ENCODE measurements around the gene NEDD4. TPM values are rescaled to one million over a fixed set of nuclear protein-coding genes. Genes with fewer than 3 reads are reported as not detected.
"Not testable (repeated sequence)": the region's sequence is repeated elsewhere in the genome, so short reads cannot be mapped to it uniquely, and the experiment has no call there.

The NEDD4 gene
- polyA plus RNA-seq, 1 donor from 2014 or later: 1.6 TPM

DNA sequence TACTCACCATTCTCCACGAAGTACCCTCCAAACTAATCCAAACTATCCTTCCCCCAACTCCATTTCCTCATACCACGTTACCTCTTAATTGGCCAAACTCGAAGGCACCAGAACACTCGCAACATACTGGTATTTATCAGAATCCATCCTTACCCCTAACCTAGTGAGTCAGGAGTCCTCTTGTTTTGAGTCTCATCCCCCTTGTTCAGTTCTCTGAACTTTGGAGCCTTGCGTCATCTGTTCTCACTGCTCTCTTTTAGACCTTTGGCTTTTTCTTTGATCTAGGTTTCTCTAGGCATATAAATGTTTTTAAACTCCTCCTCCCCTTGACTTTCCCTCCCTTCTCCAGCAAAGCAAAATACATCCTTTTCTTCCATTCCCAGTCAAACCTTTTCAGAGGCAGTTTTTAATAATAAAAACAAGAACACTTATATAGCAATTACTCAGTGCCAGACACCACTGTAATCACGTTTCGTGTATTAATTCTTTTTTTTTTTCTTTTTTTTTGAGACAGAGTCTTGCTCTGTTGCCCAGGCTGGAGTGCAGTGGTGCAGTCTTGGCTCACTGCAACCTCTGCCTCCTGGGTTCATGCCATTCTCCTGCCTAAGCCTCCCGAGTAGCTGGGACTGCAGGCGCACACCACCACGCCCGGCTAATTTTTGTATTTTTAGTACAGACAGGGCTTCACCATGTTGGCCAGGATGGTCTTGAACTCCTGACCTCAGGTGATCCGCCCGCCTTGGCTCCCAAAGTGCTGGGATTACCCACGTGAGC, 40.7 kb downstream of the NEDD4 start:
- not testable (repeated sequence) for H2AFZ ChIP-seq (ENCODE audit: low read depth, low read length); H3K27me3 ChIP-seq (ENCODE audit: insufficient read depth, low read depth, low read length); H3K79me2 ChIP-seq (replicated peaks; ENCODE audit: insufficient read depth, low read length); H3K36me3 ChIP-seq (ENCODE audit: insufficient read depth, low read length); H3K9me2 ChIP-seq (ENCODE audit: insufficient read depth, low read length); H3K4me2 ChIP-seq (ENCODE audit: low read length); H3F3A ChIP-seq (ENCODE audit: insufficient read depth, low read length, poor library complexity, severe bottlenecking); H3K9me3 ChIP-seq (ENCODE audit: low read length); H3K27ac ChIP-seq (ENCODE audit: low read length); H4K20me1 ChIP-seq (ENCODE audit: insufficient read depth); H3K9ac ChIP-seq (ENCODE audit: low read length); H3K4me3 ChIP-seq (ENCODE audit: low read length)

DNA sequence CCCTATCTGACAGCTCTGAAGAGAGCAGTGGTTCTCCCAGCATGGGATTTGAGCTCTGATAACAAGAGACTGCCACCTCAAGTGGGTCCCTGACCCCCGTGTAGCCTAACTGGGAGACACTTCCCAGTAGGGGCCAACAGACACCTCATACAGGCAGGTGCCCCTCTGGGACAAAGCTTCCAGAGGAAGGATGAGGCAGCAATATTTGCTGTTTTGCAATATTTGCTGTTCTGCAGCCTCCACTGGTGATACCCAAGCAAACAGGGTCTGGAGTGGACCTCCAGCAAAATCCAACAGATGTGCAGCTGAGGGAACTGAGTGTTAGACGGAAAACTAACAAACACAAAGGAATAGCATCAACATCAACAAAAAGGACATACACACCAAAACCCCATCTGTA, 48.8 kb downstream of the NEDD4 start:
- H3K9me3 ChIP-seq (ENCODE audit: low read length); H3K36me3 ChIP-seq (ENCODE audit: insufficient read depth, low read length); H3K9ac ChIP-seq (ENCODE audit: low read length): not testable (repeated sequence)

DNA sequence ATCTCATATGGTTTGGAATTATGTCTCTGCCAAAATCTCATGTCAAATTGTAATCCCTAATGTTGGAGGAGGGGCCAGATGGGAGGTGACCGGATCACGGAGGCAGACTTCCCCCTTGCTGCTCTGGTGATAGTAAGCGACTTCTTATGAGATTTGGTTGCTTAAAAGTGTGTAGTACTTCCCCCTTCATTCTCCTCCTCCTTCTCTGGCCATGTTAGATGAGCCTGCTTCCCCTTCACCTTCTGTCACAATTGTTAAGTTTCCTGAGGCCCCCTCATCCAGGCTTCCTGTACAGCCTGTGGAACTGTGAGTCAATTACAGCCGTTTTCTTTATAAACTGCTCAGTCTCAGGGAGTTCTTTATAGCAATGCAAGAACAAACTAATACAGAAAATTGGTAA, 51.1 kb downstream of the NEDD4 start:
- Histone ChIP-seq H3K27me3 (ENCODE audit: insufficient read depth, low read depth, low read length) (no peaks in the 10 kb centered on the region), H3K27ac (ENCODE audit: low read length) (no peak overlapping the region), H2AFZ (ENCODE audit: low read depth, low read length) (no peak overlapping the region), H3K36me3 (ENCODE audit: insufficient read depth, low read length) (no peaks in the 10 kb centered on the region), H3K4me2 (ENCODE audit: low read length) (no peak overlapping the region), H4K20me1 (ENCODE audit: insufficient read depth) (no peaks in the 10 kb centered on the region), H3K79me2 (replicated peaks; ENCODE audit: insufficient read depth, low read length) (no peaks in the 10 kb centered on the region), H3K9me3 (ENCODE audit: low read length) (peaks cover 5% of the 10 kb centered on the region), H3K9me2 (ENCODE audit: insufficient read depth, low read length) (no peaks in the 10 kb centered on the region), H3K4me3 (ENCODE audit: low read length) (no peak overlapping the region), H3F3A (ENCODE audit: insufficient read depth, low read length, poor library complexity, severe bottlenecking) (no peaks in the 10 kb centered on the region), H3K9ac (ENCODE audit: low read length) (no peak overlapping the region)
- TF ChIP-seq RAD21 (conservative IDR thresholded peaks at IDR 0.05) (no peak), TAF1 (IDR thresholded peaks at IDR 0.05; ENCODE audit: low read depth) (no peak), MXI1 (conservative IDR thresholded peaks at IDR 0.05; ENCODE audit: poor library complexity, severe bottlenecking) (no peak), EZH2 (IDR thresholded peaks at IDR 0.05; ENCODE audit: borderline replicate concordance, insufficient read depth, low read length, poor library complexity, severe bottlenecking) (no peak), SMC3 (conservative IDR thresholded peaks at IDR 0.05; ENCODE audit: poor library complexity) (no peak)
- TF ChIP-seq, protein P1, sequence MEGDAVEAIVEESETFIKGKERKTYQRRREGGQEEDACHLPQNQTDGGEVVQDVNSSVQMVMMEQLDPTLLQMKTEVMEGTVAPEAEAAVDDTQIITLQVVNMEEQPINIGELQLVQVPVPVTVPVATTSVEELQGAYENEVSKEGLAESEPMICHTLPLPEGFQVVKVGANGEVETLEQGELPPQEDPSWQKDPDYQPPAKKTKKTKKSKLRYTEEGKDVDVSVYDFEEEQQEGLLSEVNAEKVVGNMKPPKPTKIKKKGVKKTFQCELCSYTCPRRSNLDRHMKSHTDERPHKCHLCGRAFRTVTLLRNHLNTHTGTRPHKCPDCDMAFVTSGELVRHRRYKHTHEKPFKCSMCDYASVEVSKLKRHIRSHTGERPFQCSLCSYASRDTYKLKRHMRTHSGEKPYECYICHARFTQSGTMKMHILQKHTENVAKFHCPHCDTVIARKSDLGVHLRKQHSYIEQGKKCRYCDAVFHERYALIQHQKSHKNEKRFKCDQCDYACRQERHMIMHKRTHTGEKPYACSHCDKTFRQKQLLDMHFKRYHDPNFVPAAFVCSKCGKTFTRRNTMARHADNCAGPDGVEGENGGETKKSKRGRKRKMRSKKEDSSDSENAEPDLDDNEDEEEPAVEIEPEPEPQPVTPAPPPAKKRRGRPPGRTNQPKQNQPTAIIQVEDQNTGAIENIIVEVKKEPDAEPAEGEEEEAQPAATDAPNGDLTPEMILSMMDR (IDR thresholded peaks at IDR 0.05; ENCODE audit: poor library complexity, severe bottlenecking): no peak
- TF ChIP-seq, protein P2, sequence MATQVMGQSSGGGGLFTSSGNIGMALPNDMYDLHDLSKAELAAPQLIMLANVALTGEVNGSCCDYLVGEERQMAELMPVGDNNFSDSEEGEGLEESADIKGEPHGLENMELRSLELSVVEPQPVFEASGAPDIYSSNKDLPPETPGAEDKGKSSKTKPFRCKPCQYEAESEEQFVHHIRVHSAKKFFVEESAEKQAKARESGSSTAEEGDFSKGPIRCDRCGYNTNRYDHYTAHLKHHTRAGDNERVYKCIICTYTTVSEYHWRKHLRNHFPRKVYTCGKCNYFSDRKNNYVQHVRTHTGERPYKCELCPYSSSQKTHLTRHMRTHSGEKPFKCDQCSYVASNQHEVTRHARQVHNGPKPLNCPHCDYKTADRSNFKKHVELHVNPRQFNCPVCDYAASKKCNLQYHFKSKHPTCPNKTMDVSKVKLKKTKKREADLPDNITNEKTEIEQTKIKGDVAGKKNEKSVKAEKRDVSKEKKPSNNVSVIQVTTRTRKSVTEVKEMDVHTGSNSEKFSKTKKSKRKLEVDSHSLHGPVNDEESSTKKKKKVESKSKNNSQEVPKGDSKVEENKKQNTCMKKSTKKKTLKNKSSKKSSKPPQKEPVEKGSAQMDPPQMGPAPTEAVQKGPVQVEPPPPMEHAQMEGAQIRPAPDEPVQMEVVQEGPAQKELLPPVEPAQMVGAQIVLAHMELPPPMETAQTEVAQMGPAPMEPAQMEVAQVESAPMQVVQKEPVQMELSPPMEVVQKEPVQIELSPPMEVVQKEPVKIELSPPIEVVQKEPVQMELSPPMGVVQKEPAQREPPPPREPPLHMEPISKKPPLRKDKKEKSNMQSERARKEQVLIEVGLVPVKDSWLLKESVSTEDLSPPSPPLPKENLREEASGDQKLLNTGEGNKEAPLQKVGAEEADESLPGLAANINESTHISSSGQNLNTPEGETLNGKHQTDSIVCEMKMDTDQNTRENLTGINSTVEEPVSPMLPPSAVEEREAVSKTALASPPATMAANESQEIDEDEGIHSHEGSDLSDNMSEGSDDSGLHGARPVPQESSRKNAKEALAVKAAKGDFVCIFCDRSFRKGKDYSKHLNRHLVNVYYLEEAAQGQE (IDR thresholded peaks at IDR 0.05; ENCODE audit: borderline replicate concordance): no peak

More for the DNA sequence above, 48.8 kb downstream of the NEDD4 start:
- H4K20me1 ChIP-seq (ENCODE audit: insufficient read depth); H3K27me3 ChIP-seq (ENCODE audit: insufficient read depth, low read depth, low read length); H3K4me3 ChIP-seq (ENCODE audit: low read length); H3F3A ChIP-seq (ENCODE audit: insufficient read depth, low read length, poor library complexity, severe bottlenecking); H3K4me2 ChIP-seq (ENCODE audit: low read length); H3K9me2 ChIP-seq (ENCODE audit: insufficient read depth, low read length); H3K27ac ChIP-seq (ENCODE audit: low read length); H3K79me2 ChIP-seq (replicated peaks; ENCODE audit: insufficient read depth, low read length); H2AFZ ChIP-seq (ENCODE audit: low read depth, low read length): not testable (repeated sequence)

Data from neural cell (in vitro differentiated cells).